ENCODE data around the gene CCDC194. TPM values are rescaled to one million over a fixed set of nuclear protein-coding genes. Genes with fewer than 3 reads are reported as not detected.
A peak's percentile ranks its signal among the peaks of the same experiment; 100 is the strongest.

The CCDC194 gene
- total RNA-seq, 1 experiment from 2014 or later = not detected

GRCh38 chr19:17406887-17407196, 12.8 kb upstream of the CCDC194 start (continued):
- no peak for TF ChIP-seq ZFX (IDR thresholded peaks at IDR 0.05)
- no peak for TF ChIP-seq POLR2A (IDR thresholded peaks at IDR 0.05; ENCODE audit: borderline replicate concordance, extremely low read depth, insufficient read depth, insufficient read length)
- no peak for TF ChIP-seq ATF3 (IDR thresholded peaks at IDR 0.05)
- no peak for TF ChIP-seq ELF1 (IDR thresholded peaks at IDR 0.05; ENCODE audit: borderline replicate concordance, low read depth)
- no peak for TF ChIP-seq EZH2 (IDR thresholded peaks at IDR 0.05)
- no peak for TF ChIP-seq SIN3A (IDR thresholded peaks at IDR 0.05; ENCODE audit: low read depth)
- no peak for TF ChIP-seq EGR1 (IDR thresholded peaks at IDR 0.05; ENCODE audit: low read depth)
- no peak for TF ChIP-seq CBX3 (IDR thresholded peaks at IDR 0.05; ENCODE audit: low read depth)

- Histone ChIP-seq H3K9me2 (ENCODE audit: insufficient read depth) (no peaks in the 10 kb centered on the region), H3K79me2 (ENCODE audit: insufficient read depth, low read length) (no peaks in the 10 kb centered on the region), H3K9me3 (ENCODE audit: control insufficient read depth in 1 of 2, insufficient read depth in 1 of 2, low read depth in 1 of 2, low read length in 2 of 2) (no peaks in the 10 kb centered on the region), H3K27ac (ENCODE audit: low read depth, low read length) (peak overlapping the region; percentile 5; the same call in 1 of the 2 replicates), H4K20me1 (ENCODE audit: insufficient read depth) (no peaks in the 10 kb centered on the region), H3K4me3 (replicated peaks in 1 of 2; ENCODE audit: low read depth in 1 of 2, low read length in 2 of 2) (no peak overlapping the region), H3K4me2 (ENCODE audit: low read length) (no peak overlapping the region), H3K27me3 (ENCODE audit: insufficient read depth, low read length) (no peaks in the 10 kb centered on the region), H3K4me1 (ENCODE audit: control insufficient read depth in 1 of 2, insufficient read depth in 2 of 2, low read length in 2 of 2) (peaks cover 4 to 32% of the 10 kb centered on the region in 2 experiments; a peak in 3 of 4 replicates), H3K9ac (ENCODE audit: low read length) (no peak overlapping the region), H3K36me3 (ENCODE audit: control insufficient read depth in 1 of 2, insufficient read depth in 2 of 2, low read length in 2 of 2) (no peaks in the 10 kb centered on the region), H2AFZ (ENCODE audit: low read depth, low read length, poor library complexity, severe bottlenecking) (no peak overlapping the region)
- ChIA-PET RAD21 (ENCODE audit: low non-redundant PET in 1 of 2, low total read pairs in 2 of 2, uncharacterized antibody in 2 of 2, unreplicated experiment in 2 of 2) (no interaction called here), POLR2A (interaction anchor here (0.6 to 2.8 kb wide), 4 partner anchors 13 to 453 kb away, joined by 3 to 21 read pairs (median 3); partner anchors contain the start of genes MVB12A and RPL18A), CTCF (interaction anchor here (0.6 to 1.3 kb wide), 2 partner anchors 20 kb away, joined by 3 read pairs; no protein-coding TSS in a partner anchor)
- intact Hi-C loops (cut with micrococcal nuclease) = no loop called here
- TF ChIP-seq SRF (IDR thresholded peaks at IDR 0.05; ENCODE audit: low read depth) (no peak), POLR2A (IDR thresholded peaks at IDR 0.05; ENCODE audit: borderline replicate concordance, extremely low read depth, insufficient read depth, insufficient read length) (peak; percentile 92), CTCF (IDR thresholded peaks at IDR 0.05 in 2 of 3, conservative IDR thresholded peaks at IDR 0.05 in 1 of 3; ENCODE audit: borderline replicate concordance in 1 of 3, insufficient read depth in 1 of 3, low read depth in 2 of 3, low read length in 2 of 3) (no peak), REST (IDR thresholded peaks at IDR 0.05; ENCODE audit: low read depth) (no peak), POLR2AphosphoS5 (IDR thresholded peaks at IDR 0.05; ENCODE audit: low read depth, low read length) (peak; percentile 89), FOSL1 (IDR thresholded peaks at IDR 0.05; ENCODE audit: low read depth) (no peak), SP1 (IDR thresholded peaks at IDR 0.05; ENCODE audit: low read depth) (no peak), ATF3 (IDR thresholded peaks at IDR 0.05) (no peak), EZH2phosphoT487 (IDR thresholded peaks at IDR 0.05; ENCODE audit: borderline replicate concordance) (no peak), EGR1 (IDR thresholded peaks at IDR 0.05; ENCODE audit: low read depth) (no peak), RAD21 (IDR thresholded peaks at IDR 0.05; ENCODE audit: low read depth) (no peak), ZFX (IDR thresholded peaks at IDR 0.05) (0 out of 2 replicates have a peak, but pooled peaks have one; percentile 5)
- TSS peak; percentile 96 for BruUV-seq (replicated peaks)
- DNase-seq (ENCODE audit: low read depth, low spot score) (no peak), ATAC-seq (peak; percentile 43)
Observed at GRCh38 chr19:17406046-17406886, 12.3 kb upstream of the CCDC194 start.

All from HCT116 (cell line).